Measurements from ENCODE around the gene ABCA13.
"Not testable (repeated sequence)": the region's sequence is repeated elsewhere in the genome, so short reads cannot be mapped to it uniquely, and the experiment has no call there.

The ABCA13 gene

DNA sequence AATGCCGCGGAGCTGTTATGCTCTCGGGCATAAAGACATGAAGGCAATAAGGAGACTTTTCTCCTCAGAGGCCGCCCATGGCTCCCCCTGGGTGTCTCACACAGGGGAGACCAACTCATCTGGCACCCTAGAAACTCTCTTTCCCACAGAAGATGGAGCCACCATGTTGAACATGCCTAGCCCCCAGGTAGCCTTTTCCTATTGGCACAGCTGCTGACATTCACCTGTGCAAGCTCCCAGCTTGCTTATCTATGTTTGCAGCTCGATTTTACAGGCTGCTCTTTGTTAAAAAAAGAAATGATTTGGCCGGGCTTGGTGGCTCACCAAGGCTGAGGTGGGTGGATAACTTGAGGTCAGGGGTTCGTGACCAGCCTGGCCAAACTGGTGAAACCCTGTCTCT lies 23.6 kb upstream of the ABCA13 start:
- Histone ChIP-seq H3K4me3 (ENCODE audit: low read depth in 1 of 2, low read length in 2 of 2) (peak overlapping the region; percentile 13 to 19), H3K4me1 (ENCODE audit: control insufficient read depth in 1 of 2, insufficient read depth in 2 of 2, low read length in 2 of 2) (peaks cover 28 to 54% of the 10 kb centered on the region in 2 donors)
- H3K36me3 ChIP-seq (ENCODE audit: control insufficient read depth in 1 of 2, insufficient read depth in 2 of 2, low read length in 2 of 2); H3K9me3 ChIP-seq (ENCODE audit: control insufficient read depth in 1 of 2, low read length in 2 of 2); H3K27me3 ChIP-seq (ENCODE audit: control insufficient read depth in 1 of 2, insufficient read depth in 2 of 2, low read length in 2 of 2); H3K27ac ChIP-seq (ENCODE audit: low read depth, low read length); H3K9ac ChIP-seq (ENCODE audit: low read depth in 1 of 2, low read length in 2 of 2): not testable (repeated sequence)

DNA sequence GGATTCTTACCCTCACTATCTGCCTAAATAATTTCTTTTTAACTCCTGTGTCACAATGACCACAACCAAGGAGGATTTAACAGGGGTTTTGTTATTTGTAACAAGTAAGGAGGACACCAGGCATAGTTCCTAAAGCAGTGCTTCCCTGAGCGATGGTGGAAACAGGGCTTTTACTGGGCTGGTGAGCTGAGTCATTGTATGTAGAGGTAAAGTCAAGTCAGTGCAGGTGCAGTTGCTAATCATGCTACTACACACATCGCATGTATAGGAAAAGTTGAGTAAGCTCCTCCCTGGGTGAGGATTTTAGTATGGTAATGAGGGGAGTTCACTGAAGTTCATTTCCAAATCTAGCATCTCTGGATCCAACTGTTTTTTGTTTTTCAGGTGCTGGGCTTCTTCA lies 22.9 kb upstream of the ABCA13 start:
- Histone ChIP-seq H3K27ac (ENCODE audit: low read depth, low read length) (no peak overlapping the region), H3K36me3 (ENCODE audit: control insufficient read depth in 1 of 2, insufficient read depth in 2 of 2, low read length in 2 of 2) (no peaks in the 10 kb centered on the region), H3K27me3 (ENCODE audit: control insufficient read depth in 1 of 2, insufficient read depth in 2 of 2, low read length in 2 of 2) (no peaks in the 10 kb centered on the region), H3K4me3 (ENCODE audit: low read depth in 1 of 2, low read length in 2 of 2) (no peak overlapping the region), H3K9ac (ENCODE audit: low read depth in 1 of 2, low read length in 2 of 2) (no peak overlapping the region), H3K9me3 (ENCODE audit: control insufficient read depth in 1 of 2, low read length in 2 of 2) (no peaks in the 10 kb centered on the region), H3K4me1 (ENCODE audit: control insufficient read depth in 1 of 2, insufficient read depth in 2 of 2, low read length in 2 of 2) (peaks cover 21 to 48% of the 10 kb centered on the region in 2 donors)

DNA sequence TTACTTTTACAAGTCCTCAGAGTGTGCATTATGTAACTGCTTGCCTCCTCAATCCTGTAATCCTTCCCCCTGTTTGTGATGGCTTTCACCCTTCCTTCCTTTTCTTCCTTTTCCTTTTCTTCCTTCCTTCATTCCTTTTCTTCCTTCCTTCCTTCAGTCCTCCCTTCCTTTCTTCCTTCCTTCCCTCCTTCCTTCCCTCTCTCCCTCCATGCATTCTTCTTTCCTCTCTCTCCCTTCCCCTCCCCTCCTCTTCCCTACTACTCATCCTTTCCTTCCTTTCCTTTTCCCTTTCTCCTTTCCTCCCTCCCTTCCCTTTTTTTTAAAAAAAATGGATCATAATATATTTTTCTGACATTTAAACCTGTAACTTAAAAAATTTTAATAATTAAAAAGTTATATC lies 22.2 kb upstream of the ABCA13 start:
- no peak overlapping the region for H3K9ac ChIP-seq (ENCODE audit: low read depth in 1 of 2, low read length in 2 of 2)
- H3K27ac ChIP-seq (ENCODE audit: low read depth, low read length) = no peak overlapping the region
- no peaks in the 10 kb centered on the region for H3K9me3 ChIP-seq (ENCODE audit: control insufficient read depth in 1 of 2, low read length in 2 of 2)
- no peaks in the 10 kb centered on the region for H3K27me3 ChIP-seq (ENCODE audit: control insufficient read depth in 1 of 2, insufficient read depth in 2 of 2, low read length in 2 of 2)
- no peaks in the 10 kb centered on the region for H3K36me3 ChIP-seq (ENCODE audit: control insufficient read depth in 1 of 2, insufficient read depth in 2 of 2, low read length in 2 of 2)
- peaks cover 14 to 41% of the 10 kb centered on the region in 2 donors for H3K4me1 ChIP-seq (ENCODE audit: control insufficient read depth in 1 of 2, insufficient read depth in 2 of 2, low read length in 2 of 2)
- H3K4me3 ChIP-seq (ENCODE audit: low read depth in 1 of 2, low read length in 2 of 2) = no peak overlapping the region

DNA sequence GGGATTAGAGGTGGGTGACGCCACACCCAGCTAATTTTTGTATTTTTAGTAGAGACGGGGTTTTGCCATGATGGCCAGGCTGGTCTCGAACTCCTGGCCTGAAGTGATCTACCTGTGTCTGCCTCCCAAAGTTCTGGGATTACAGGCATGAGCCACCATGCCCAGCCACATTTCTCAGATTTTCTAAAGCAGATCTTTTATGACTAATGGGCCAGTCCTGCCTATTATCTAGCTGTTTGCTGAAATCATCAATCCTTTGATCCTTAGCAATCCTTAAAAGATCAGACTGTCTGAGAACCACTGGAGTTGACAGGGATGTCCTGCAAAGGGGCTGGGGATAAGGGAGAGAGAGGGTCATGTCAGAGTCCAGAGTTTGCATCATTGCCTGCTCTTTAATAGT lies 21.2 kb upstream of the ABCA13 start:
- no peaks in the 10 kb centered on the region for H3K36me3 ChIP-seq (ENCODE audit: control insufficient read depth in 1 of 2, insufficient read depth in 2 of 2, low read length in 2 of 2)
- H3K4me1 ChIP-seq (ENCODE audit: control insufficient read depth in 1 of 2, insufficient read depth in 2 of 2, low read length in 2 of 2) = peaks cover 10 to 36% of the 10 kb centered on the region in 2 donors
- no peak overlapping the region for H3K4me3 ChIP-seq (ENCODE audit: low read depth in 1 of 2, low read length in 2 of 2)
- no peaks in the 10 kb centered on the region for H3K27me3 ChIP-seq (ENCODE audit: control insufficient read depth in 1 of 2, insufficient read depth in 2 of 2, low read length in 2 of 2)
- no peak overlapping the region for H3K27ac ChIP-seq (ENCODE audit: low read depth, low read length)
- no peaks in the 10 kb centered on the region for H3K9me3 ChIP-seq (ENCODE audit: control insufficient read depth in 1 of 2, low read length in 2 of 2)
- no peak overlapping the region for H3K9ac ChIP-seq (ENCODE audit: low read depth in 1 of 2, low read length in 2 of 2)

DNA sequence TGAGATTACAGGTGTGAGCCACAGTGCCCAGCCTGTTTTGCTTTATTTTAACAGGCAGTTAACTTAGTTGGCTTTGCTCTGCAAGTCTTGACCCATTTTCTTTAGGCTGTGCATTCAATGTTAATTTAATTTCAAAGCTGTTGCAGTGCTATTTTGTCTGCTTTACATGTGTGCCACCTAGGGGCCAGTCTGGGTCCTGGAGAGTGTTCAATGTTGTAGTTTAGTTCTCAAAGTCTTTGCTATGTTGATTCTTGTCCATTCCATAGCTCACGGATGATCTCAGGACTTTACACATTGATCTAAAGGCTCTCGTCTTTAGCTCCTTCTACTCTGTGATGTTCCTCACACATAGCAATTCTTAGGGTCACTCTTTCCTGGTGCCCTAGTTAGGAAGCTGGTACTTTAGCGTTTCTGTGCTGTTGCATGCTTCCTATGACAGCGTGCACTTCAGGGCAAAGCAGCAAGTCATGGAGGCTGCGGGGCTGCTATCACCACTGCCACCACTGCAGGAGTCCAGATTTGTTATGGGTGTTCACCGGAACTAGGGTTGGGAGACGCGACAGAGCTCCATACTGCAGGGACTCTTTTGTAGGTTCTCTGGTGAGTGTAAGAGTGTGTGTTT lies 16.4 kb upstream of the ABCA13 start:
- no peak overlapping the region for H3K9ac ChIP-seq (ENCODE audit: low read depth in 1 of 2, low read length in 2 of 2)
- no peak overlapping the region for H3K27ac ChIP-seq (ENCODE audit: low read depth, low read length)
- H3K4me3 ChIP-seq (ENCODE audit: low read depth in 1 of 2, low read length in 2 of 2) = no peak overlapping the region
- no peaks in the 10 kb centered on the region for H3K27me3 ChIP-seq (ENCODE audit: control insufficient read depth in 1 of 2, insufficient read depth in 2 of 2, low read length in 2 of 2)
- H3K9me3 ChIP-seq (ENCODE audit: control insufficient read depth in 1 of 2, low read length in 2 of 2) = no peaks in the 10 kb centered on the region
- peaks cover 8 to 16% of the 10 kb centered on the region in 2 donors for H3K4me1 ChIP-seq (ENCODE audit: control insufficient read depth in 1 of 2, insufficient read depth in 2 of 2, low read length in 2 of 2)
- no peaks in the 10 kb centered on the region for H3K36me3 ChIP-seq (ENCODE audit: control insufficient read depth in 1 of 2, insufficient read depth in 2 of 2, low read length in 2 of 2)

DNA sequence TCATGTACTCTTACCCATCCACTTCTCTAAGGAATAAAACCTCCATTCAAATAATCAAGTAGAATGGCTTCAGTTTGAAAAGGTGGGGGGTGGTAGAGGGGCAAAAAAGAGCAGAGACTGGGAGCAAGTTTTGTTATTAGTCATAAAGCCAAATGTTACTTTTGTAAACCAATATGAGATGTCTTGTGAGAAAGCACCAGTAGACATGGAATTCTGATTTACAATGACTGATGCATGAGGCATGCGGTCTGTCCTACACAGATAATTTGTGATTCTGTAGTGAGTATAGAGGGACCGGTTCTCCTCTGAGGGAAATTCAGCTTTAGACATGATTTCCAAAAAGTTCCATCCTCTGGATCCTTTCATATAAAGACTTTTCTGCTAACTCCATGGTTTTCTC lies 12.9 kb upstream of the ABCA13 start:
- H3K4me1 ChIP-seq (ENCODE audit: control insufficient read depth in 1 of 2, insufficient read depth in 2 of 2, low read length in 2 of 2) = no peaks in the 10 kb centered on the region
- H3K4me3 ChIP-seq (ENCODE audit: low read depth in 1 of 2, low read length in 2 of 2) = no peak overlapping the region
- no peaks in the 10 kb centered on the region for H3K9me3 ChIP-seq (ENCODE audit: control insufficient read depth in 1 of 2, low read length in 2 of 2)
- H3K27ac ChIP-seq (ENCODE audit: low read depth, low read length) = no peak overlapping the region
- no peaks in the 10 kb centered on the region for H3K27me3 ChIP-seq (ENCODE audit: control insufficient read depth in 1 of 2, insufficient read depth in 2 of 2, low read length in 2 of 2)
- H3K36me3 ChIP-seq (ENCODE audit: control insufficient read depth in 1 of 2, insufficient read depth in 2 of 2, low read length in 2 of 2) = no peaks in the 10 kb centered on the region
- H3K9ac ChIP-seq (ENCODE audit: low read depth in 1 of 2, low read length in 2 of 2) = no peak overlapping the region

DNA sequence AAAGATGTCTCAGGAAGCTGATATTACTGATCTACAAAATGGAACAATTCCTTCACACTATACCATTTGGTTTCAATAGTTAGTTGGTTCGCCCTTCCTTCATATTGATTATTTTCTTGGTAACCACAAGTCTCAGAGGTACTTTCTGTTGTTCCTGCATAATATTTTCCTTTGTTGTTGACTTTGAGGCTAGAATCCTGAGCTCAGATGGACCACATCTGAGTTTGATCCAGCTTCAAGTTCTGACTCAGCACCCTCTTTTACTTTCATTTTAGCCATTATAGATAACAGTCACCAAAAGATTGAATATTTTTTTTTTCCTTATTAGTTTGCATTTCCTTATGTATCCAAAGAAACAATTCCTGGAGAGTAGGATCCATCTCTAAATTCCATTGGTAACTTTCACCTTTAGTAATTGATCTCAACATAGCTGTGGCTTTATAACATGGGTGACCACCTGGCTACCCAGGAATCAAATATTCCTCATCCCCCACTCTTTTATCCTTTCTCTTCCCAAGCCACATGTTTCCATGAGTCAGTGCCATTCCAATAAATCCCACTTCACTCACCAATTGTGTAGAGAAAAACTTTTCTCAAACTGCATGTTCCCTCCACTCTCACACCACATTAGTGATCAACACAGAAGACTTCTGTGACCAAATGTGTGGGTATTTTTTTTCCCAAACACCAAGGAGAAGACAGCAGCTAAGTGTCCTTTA lies 9.7 kb upstream of the ABCA13 start:
- H3K9ac ChIP-seq (ENCODE audit: low read depth in 1 of 2, low read length in 2 of 2) = no peak overlapping the region
- H3K36me3 ChIP-seq (ENCODE audit: control insufficient read depth in 1 of 2, insufficient read depth in 2 of 2, low read length in 2 of 2) = no peaks in the 10 kb centered on the region
- H3K4me1 ChIP-seq (ENCODE audit: control insufficient read depth in 1 of 2, insufficient read depth in 2 of 2, low read length in 2 of 2) = no peaks in the 10 kb centered on the region
- H3K4me3 ChIP-seq (ENCODE audit: low read depth in 1 of 2, low read length in 2 of 2) = no peak overlapping the region
- H3K9me3 ChIP-seq (ENCODE audit: control insufficient read depth in 1 of 2, low read length in 2 of 2) = no peaks in the 10 kb centered on the region
- H3K27me3 ChIP-seq (ENCODE audit: control insufficient read depth in 1 of 2, insufficient read depth in 2 of 2, low read length in 2 of 2) = no peaks in the 10 kb centered on the region
- no peak overlapping the region for H3K27ac ChIP-seq (ENCODE audit: low read depth, low read length)

DNA sequence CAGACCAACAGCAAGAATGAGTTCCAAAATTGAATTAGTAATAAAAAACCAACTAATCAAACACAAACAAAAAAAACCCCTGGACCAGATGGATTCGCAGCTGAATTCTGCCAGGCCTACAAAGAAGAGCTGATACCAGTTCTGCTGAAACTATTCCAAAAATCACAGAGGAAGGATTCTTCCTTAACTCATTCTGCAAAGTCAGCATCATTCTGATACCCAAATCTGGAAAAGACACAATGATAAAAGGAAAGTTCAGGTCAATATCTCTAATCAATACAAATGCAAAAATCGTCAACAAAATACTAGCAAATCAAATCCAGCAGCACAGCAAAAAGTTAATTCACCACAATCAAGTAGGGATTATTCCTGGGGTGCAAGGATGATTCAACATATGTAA lies 6.1 kb upstream of the ABCA13 start:
- no peaks in the 10 kb centered on the region for H3K9me3 ChIP-seq (ENCODE audit: control insufficient read depth in 1 of 2, low read length in 2 of 2)
- no peaks in the 10 kb centered on the region for H3K36me3 ChIP-seq (ENCODE audit: control insufficient read depth in 1 of 2, insufficient read depth in 2 of 2, low read length in 2 of 2)
- H3K4me1 ChIP-seq (ENCODE audit: control insufficient read depth in 1 of 2, insufficient read depth in 2 of 2, low read length in 2 of 2) = no peaks in the 10 kb centered on the region
- no peaks in the 10 kb centered on the region for H3K27me3 ChIP-seq (ENCODE audit: control insufficient read depth in 1 of 2, insufficient read depth in 2 of 2, low read length in 2 of 2)
- no peak overlapping the region for H3K27ac ChIP-seq (ENCODE audit: low read depth, low read length)
- no peak overlapping the region for H3K9ac ChIP-seq (ENCODE audit: low read depth in 1 of 2, low read length in 2 of 2)
- H3K4me3 ChIP-seq (ENCODE audit: low read depth in 1 of 2, low read length in 2 of 2) = no peak overlapping the region

DNA sequence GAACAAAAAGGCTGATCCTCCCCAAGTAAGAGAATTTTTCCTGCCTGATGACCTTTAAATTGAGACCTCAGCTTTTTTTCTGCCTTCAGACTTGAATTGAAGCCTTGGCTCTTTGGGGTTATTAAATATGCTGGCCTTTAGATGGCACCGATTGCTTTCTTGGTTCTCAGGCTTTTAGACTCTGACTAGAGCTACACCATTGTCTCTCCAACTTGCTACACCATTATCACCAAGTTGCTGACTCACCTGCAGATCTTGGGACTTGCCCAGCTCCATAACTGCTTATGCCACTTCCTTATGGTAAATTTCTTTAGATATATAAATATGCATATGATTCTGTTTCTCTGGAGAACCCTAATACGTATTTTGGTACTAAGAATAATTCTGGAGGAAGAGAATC lies 3.1 kb upstream of the ABCA13 start:
- no peaks in the 10 kb centered on the region for H3K9me3 ChIP-seq (ENCODE audit: control insufficient read depth in 1 of 2, low read length in 2 of 2)
- H3K27me3 ChIP-seq (ENCODE audit: control insufficient read depth in 1 of 2, insufficient read depth in 2 of 2, low read length in 2 of 2) = no peaks in the 10 kb centered on the region
- H3K27ac ChIP-seq (ENCODE audit: low read depth, low read length) = no peak overlapping the region
- H3K4me1 ChIP-seq (ENCODE audit: control insufficient read depth in 1 of 2, insufficient read depth in 2 of 2, low read length in 2 of 2) = no peaks in the 10 kb centered on the region
- no peak overlapping the region for H3K9ac ChIP-seq (ENCODE audit: low read depth in 1 of 2, low read length in 2 of 2)
- H3K4me3 ChIP-seq (ENCODE audit: low read depth in 1 of 2, low read length in 2 of 2) = no peak overlapping the region
- no peaks in the 10 kb centered on the region for H3K36me3 ChIP-seq (ENCODE audit: control insufficient read depth in 1 of 2, insufficient read depth in 2 of 2, low read length in 2 of 2)

DNA sequence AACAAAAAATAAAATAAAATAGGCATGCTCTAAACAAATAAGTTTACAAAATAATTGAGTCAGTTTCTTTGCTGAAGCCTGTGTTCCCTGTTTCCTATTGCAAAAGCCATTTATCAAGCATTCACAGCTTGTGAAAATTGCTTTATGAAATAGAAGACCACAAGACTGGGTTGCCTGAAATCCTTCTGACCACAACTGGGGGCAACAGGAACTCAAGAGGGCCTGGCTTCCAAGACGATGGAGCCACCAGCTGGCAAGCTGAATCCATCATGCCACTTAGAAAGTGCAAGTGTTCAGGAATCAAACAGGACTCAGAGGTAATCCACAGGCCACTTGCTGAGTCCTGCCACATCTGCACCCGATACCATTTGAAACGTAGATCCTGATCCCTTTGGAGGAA lies 752 bp upstream of the ABCA13 start:
- H3K9ac ChIP-seq (ENCODE audit: low read depth in 1 of 2, low read length in 2 of 2) = no peak overlapping the region
- H3K27me3 ChIP-seq (ENCODE audit: control insufficient read depth in 1 of 2, insufficient read depth in 2 of 2, low read length in 2 of 2) = no peaks in the 10 kb centered on the region
- no peaks in the 10 kb centered on the region for H3K4me1 ChIP-seq (ENCODE audit: control insufficient read depth in 1 of 2, insufficient read depth in 2 of 2, low read length in 2 of 2)
- H3K36me3 ChIP-seq (ENCODE audit: control insufficient read depth in 1 of 2, insufficient read depth in 2 of 2, low read length in 2 of 2) = no peaks in the 10 kb centered on the region
- no peak overlapping the region for H3K4me3 ChIP-seq (ENCODE audit: low read depth in 1 of 2, low read length in 2 of 2)
- no peak overlapping the region for H3K27ac ChIP-seq (ENCODE audit: low read depth, low read length)
- no peaks in the 10 kb centered on the region for H3K9me3 ChIP-seq (ENCODE audit: control insufficient read depth in 1 of 2, low read length in 2 of 2)

All from duodenal mucosa (tissue), 2 donors.